ENCODE measurements around the gene SERPINA5.

- TF ChIP-seq GATA2 (IDR thresholded peaks at IDR 0.05; ENCODE audit: low read depth, low read length) (no peak), GATA3 (IDR thresholded peaks at IDR 0.05; ENCODE audit: low read depth, low read length) (no peak)
These were observed 41.6 kb downstream of the SERPINA5 start for GRCh38 chr14:94622653-94623421.
